HepG2 (cell line): ENCODE measurements around the gene NXPH4.

Experiments
- BRCA1 ChIP-seq: sonication (generic); formaldehyde crosslinking; IDR thresholded peaks from 2 replicates; pipeline ENCODE4 v1.4.0; 2020; ENCODE audit warnings: missing genetic modification reagents
- MZF1 ChIP-seq: sonication (generic); formaldehyde crosslinking; IDR thresholded peaks from 2 replicates; pipeline ENCODE4 v1.8.1; 2023; ENCODE audit warnings: mild to moderate bottlenecking, missing genetic modification reagents, borderline replicate concordance

DNA sequence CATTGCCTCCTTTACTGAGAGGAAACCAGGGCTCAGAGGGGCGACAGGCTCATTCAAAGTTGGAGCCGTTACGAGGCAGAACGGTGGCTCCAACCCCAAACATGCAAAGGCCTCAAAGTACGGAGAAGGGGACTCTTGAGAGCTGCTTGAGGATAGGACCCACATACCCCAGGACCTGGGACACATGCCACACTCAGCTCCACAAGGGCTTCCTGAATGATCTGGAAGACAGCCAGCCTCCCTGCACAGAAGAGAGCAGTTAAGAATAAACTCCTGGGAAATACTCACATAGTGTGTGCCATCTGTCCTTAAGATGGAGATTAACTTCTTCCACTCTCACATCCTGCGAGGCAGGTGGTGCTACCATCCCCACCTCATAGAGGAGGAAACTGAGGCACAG, 26.6 kb upstream of the NXPH4 start:
- TF ChIP-seq BRCA1 (CRISPR knock-in tag): no peak
- TF ChIP-seq MZF1: no peak
